Liver (tissue), 9 donors: ENCODE data around the gene KCNK2. TPM values are rescaled to one million over a fixed set of nuclear protein-coding genes. Genes with fewer than 3 reads are reported as not detected.

Experiments used
- DNase-seq: peaks from one replicate; pipeline ENCODE4 v3.0.0-alpha.2; 2017; ENCODE audit warnings: low spot score
- H3K27ac ChIP-seq, 2 donors: one replicate each; pipeline ENCODE4 v1.7.0; 2013; ENCODE audit warnings: inconsistent platforms in 2 of 2, low read length in 2 of 2, control low read depth in 1 of 2, low read depth in 1 of 2, mild to moderate bottlenecking in 1 of 2
- H3K27me3 ChIP-seq, 4 donors: one replicate each; pipeline versions ENCODE4 v1.6.1 to v1.7.0; 2013; ENCODE audit warnings: low read length in 3 of 4, inconsistent platforms in 1 of 4, mild to moderate bottlenecking in 1 of 4, moderate library complexity in 1 of 4; ENCODE audit not compliant: control insufficient read depth in 4 of 4, insufficient read depth in 4 of 4
- H3K36me3 ChIP-seq, 4 donors: one replicate each; pipeline versions ENCODE4 v1.6.1 to v1.7.0; 2013; ENCODE audit warnings: low read length in 3 of 4, mild to moderate bottlenecking in 3 of 4, low read depth in 1 of 4, moderate library complexity in 1 of 4; ENCODE audit not compliant: control insufficient read depth in 4 of 4, insufficient read depth in 3 of 4
- H3K4me1 ChIP-seq, 4 donors: one replicate each; pipeline versions ENCODE4 v1.6.1 to v1.7.0; 2013; ENCODE audit warnings: low read length in 3 of 4, mild to moderate bottlenecking in 3 of 4, moderate library complexity in 1 of 4; ENCODE audit not compliant: control insufficient read depth in 4 of 4, insufficient read depth in 4 of 4
- H3K4me3 ChIP-seq, 3 donors: one replicate each; pipeline versions ENCODE4 v1.6.1 to v1.7.0; 2013; ENCODE audit warnings: low read length in 3 of 3, control low read depth in 1 of 3, low read depth in 1 of 3, mild to moderate bottlenecking in 1 of 3
- H3K9ac ChIP-seq, 2 donors: one replicate each; pipeline ENCODE4 v1.7.0; 2013; ENCODE audit warnings: low read length in 2 of 2, mild to moderate bottlenecking in 2 of 2, moderate library complexity in 2 of 2, control low read depth in 1 of 2, low read depth in 1 of 2
- H3K9me3 ChIP-seq, 4 donors: one replicate each; pipeline versions ENCODE4 v1.6.1 to v1.7.0; 2013; ENCODE audit warnings: low read length in 3 of 4; ENCODE audit not compliant: control insufficient read depth in 4 of 4
- ATF3 ChIP-seq: IDR thresholded peaks from 2 replicates; pipeline ENCODE4 v1.6.1; 2016; ENCODE audit warnings: antibody characterized with exemption
- CTCF ChIP-seq: fragments of 150-350 bp; IDR thresholded peaks from 2 replicates; pipeline ENCODE4 v1.5.1; 2017; ENCODE audit warnings: improper control_type of control experiment, low read depth, low read length; ENCODE audit not compliant: missing input control
- EGR1 ChIP-seq, 2 donors: IDR thresholded peaks; 2 replicates each; pipeline ENCODE4 v1.6.1; 2016 to 2018; ENCODE audit warnings: antibody characterized with exemption in 2 of 2, low read depth in 2 of 2
- FOXA1 ChIP-seq: IDR thresholded peaks from 2 replicates; pipeline ENCODE4 v1.6.1; 2016; ENCODE audit warnings: antibody characterized with exemption
- FOXA2 ChIP-seq: IDR thresholded peaks from 2 replicates; pipeline ENCODE4 v1.6.1; 2016; ENCODE audit warnings: antibody characterized with exemption
- GABPA ChIP-seq, 2 donors: IDR thresholded peaks in 1 of 2; conservative IDR thresholded peaks in 1 of 2; 2 replicates each; pipeline ENCODE4 v1.6.1; 2016; ENCODE audit warnings: antibody characterized with exemption in 2 of 2, mild to moderate bottlenecking in 1 of 2, moderate library complexity in 1 of 2
- HNF4A ChIP-seq, 2 donors: conservative IDR thresholded peaks; 2 replicates each; pipeline ENCODE4 v1.6.1; 2016; ENCODE audit warnings: antibody characterized with exemption in 2 of 2, mild to moderate bottlenecking in 2 of 2
- HNF4G ChIP-seq: IDR thresholded peaks from 2 replicates; pipeline ENCODE4 v1.6.1; 2016; ENCODE audit warnings: antibody characterized with exemption
- JUND ChIP-seq, 2 donors: IDR thresholded peaks; 2 replicates each; pipeline ENCODE4 v1.6.1; 2016; ENCODE audit warnings: antibody characterized with exemption in 2 of 2
- MAX ChIP-seq: IDR thresholded peaks from 2 replicates; pipeline ENCODE4 v1.6.1; 2016; ENCODE audit warnings: antibody characterized with exemption
- NR2F2 ChIP-seq: IDR thresholded peaks from 2 replicates; pipeline ENCODE4 v1.6.1; 2016; ENCODE audit warnings: antibody characterized with exemption
- RAD21 ChIP-seq, 2 donors: IDR thresholded peaks; 2 replicates each; pipeline ENCODE4 v1.6.1; 2016; ENCODE audit warnings: antibody characterized with exemption in 2 of 2, mild to moderate bottlenecking in 2 of 2
- REST ChIP-seq: IDR thresholded peaks from 2 replicates; pipeline ENCODE4 v1.6.1; 2016; ENCODE audit warnings: antibody characterized with exemption, mild to moderate bottlenecking
- RXRA ChIP-seq, 2 donors: IDR thresholded peaks; 2 replicates each; pipeline ENCODE4 v1.6.1; 2017 to 2018; ENCODE audit warnings: antibody characterized with exemption in 2 of 2, mild to moderate bottlenecking in 1 of 2
- SP1 ChIP-seq: IDR thresholded peaks from 2 replicates; pipeline ENCODE4 v1.6.1; 2018; ENCODE audit warnings: antibody characterized with exemption, mild to moderate bottlenecking
- TAF1 ChIP-seq: conservative IDR thresholded peaks from 2 replicates; pipeline ENCODE4 v1.6.1; 2016; ENCODE audit warnings: antibody characterized with exemption, mild to moderate bottlenecking
- YY1 ChIP-seq: IDR thresholded peaks from 2 replicates; pipeline ENCODE4 v1.6.1; 2016; ENCODE audit warnings: antibody characterized with exemption, mild to moderate bottlenecking
- ZBTB33 ChIP-seq: IDR thresholded peaks from 2 replicates; pipeline ENCODE4 v1.6.1; 2016; ENCODE audit warnings: antibody characterized with exemption
- WGBS: extraction: QIAGEN DNeasy Blood & Tissue Kit; methylation state at CpG from one replicate; pipeline ENCODE4 v1.1.7; 2013; 5-methylcytosine and 5-hydroxymethylcytosine counted together
- polyA plus RNA-seq, 2 donors: library from polyadenylated mRNA; stranded (reverse) in 1 of 2; unstranded in 1 of 2; fragments of 200-250 nt in 1 of 2; fragments of >200 nt in 1 of 2; fragmentation: Nextera tagmentation in 1 of 2; extraction: Ambion mirVana in 1 of 2; gene quantifications; one replicate each; pipeline versions ENCODE4 v1.2.1 to v1.2.3, GENCODE V29; 2013 to 2015
- total RNA-seq, 2 donors: library from RNA; depleted of rRNA; stranded (reverse); fragments of >200 nt; gene quantifications; one replicate each; pipeline ENCODE4 v1.2.3, GENCODE V29; 2014
- donor health status: healthy.
- donor health status: healthy.
- donor health status: healthy.
- donor health status: healthy.
- donor health status: healthy.

Gene KCNK2
- total and polyA plus RNA-seq, 4 donors = 0.01 to 0.08 TPM; not detected in 2

GRCh38 chr1:215114154-215114933 lies 31.8 kb downstream of the KCNK2 start:
- DNase-seq = no peak
- no peaks in the 10 kb centered on the region for H3K36me3 ChIP-seq
- 72% methylated on average over 2 of the region's 2 CpGs for WGBS
- no peak overlapping the region for H3K4me3 ChIP-seq
- H3K4me1 ChIP-seq = no peaks in the 10 kb centered on the region
- H3K9ac ChIP-seq = no peak overlapping the region
- no peak overlapping the region for H3K27ac ChIP-seq
- no peaks in the 10 kb centered on the region for H3K9me3 ChIP-seq
- TF ChIP-seq FOXA1 = no peak
- TF ChIP-seq FOXA2 = no peak
- no peak for TF ChIP-seq HNF4G
- TF ChIP-seq ATF3 = no peak
- TF ChIP-seq GABPA (IDR thresholded peaks at IDR 0.05 in 1 of 2, conservative IDR thresholded peaks at IDR 0.05 in 1 of 2) = no peak
- no peak for TF ChIP-seq REST
- TF ChIP-seq HNF4A (conservative IDR thresholded peaks at IDR 0.05) = no peak
- no peak for TF ChIP-seq YY1
- no peak for TF ChIP-seq RXRA (IDR thresholded peaks at IDR 0.05)
- TF ChIP-seq TAF1 = no peak
- no peak for TF ChIP-seq SP1
- TF ChIP-seq EGR1 (IDR thresholded peaks at IDR 0.05; ENCODE audit: low read depth in 2 of 2) = no peak
- no peak for TF ChIP-seq ZBTB33
- no peak for TF ChIP-seq RAD21 (IDR thresholded peaks at IDR 0.05)
- TF ChIP-seq JUND (IDR thresholded peaks at IDR 0.05) = no peak
- TF ChIP-seq CTCF = no peak
- TF ChIP-seq NR2F2 = no peak
- TF ChIP-seq MAX = no peak
- no peaks in the 10 kb centered on the region for H3K27me3 ChIP-seq
